Stomach (tissue), 4 donors: ENCODE data around the gene FAM219A.

Experiments
- CTCF ChIP-seq, 7 experiments: fragments of 450-650 bp in 4 of 7; fragments of 200-600 bp in 3 of 7; sonication (generic) in 3 of 7; IDR thresholded peaks; one replicate each; pipeline ENCODE4 v1.5.1; 2016 to 2019; ENCODE audit warnings: antibody characterized with exemption in 7 of 7, control low read depth in 2 of 7, mild to moderate bottlenecking in 1 of 7
- EP300 ChIP-seq: sonication (generic); formaldehyde crosslinking; IDR thresholded peaks from one replicate; pipeline ENCODE4 v1.6.1; 2017; ENCODE audit warnings: antibody characterized with exemption
- POLR2A ChIP-seq, 4 donors: fragments of 450-650 bp; IDR thresholded peaks; one replicate each; pipeline ENCODE4 v1.6.1; 2016; ENCODE audit warnings: antibody characterized with exemption in 4 of 4, control low read depth in 2 of 4, mild to moderate bottlenecking in 1 of 4, moderate library complexity in 1 of 4
- POLR2AphosphoS5 ChIP-seq, 3 donors: sonication (generic); formaldehyde crosslinking; IDR thresholded peaks; one replicate each; pipeline ENCODE4 v1.6.1; 2016; ENCODE audit warnings: antibody characterized with exemption in 3 of 3

GRCh38 chr9:34458013-34458958, at the start of gene FAM219A, which contains the start of gene DNAI1:
- TF ChIP-seq CTCF (IDR thresholded peaks at IDR 0.05) (no peak), POLR2A (IDR thresholded peaks at IDR 0.05) (peak in 2 of 4 donors; percentile 54 to 84), EP300 (no peak), POLR2AphosphoS5 (IDR thresholded peaks at IDR 0.05) (peak; percentile 99)
